H9 (cell line): ENCODE results near the gene NR3C2. TPM values are rescaled to one million over a fixed set of nuclear protein-coding genes. Genes with fewer than 3 reads are reported as not detected.

Source experiments
- DNase-seq: peaks from one replicate; pipeline ENCODE4 v3.0.0-alpha.2; 2017
- H2AFZ ChIP-seq: one replicate; pipeline ENCODE4 v1.6.1; 2013; ENCODE audit warnings: mild to moderate bottlenecking, low read length, control low read depth, moderate library complexity
- H2AK5ac ChIP-seq: 2 replicates; pipeline ENCODE4 v1.6.1; 2013; ENCODE audit warnings: low read length, control low read depth, mixed read lengths; ENCODE audit not compliant: insufficient read length
- H2BK120ac ChIP-seq: one replicate; pipeline ENCODE4 v1.6.1; 2013; ENCODE audit warnings: low read depth, mild to moderate bottlenecking, low read length, control low read depth, inconsistent platforms; ENCODE audit not compliant: poor library complexity, severe bottlenecking
- H2BK12ac ChIP-seq: 2 replicates; pipeline ENCODE4 v1.6.1; 2013; ENCODE audit warnings: low read length, control low read depth, mixed read lengths, low read depth; ENCODE audit not compliant: insufficient read length
- H2BK15ac ChIP-seq: 2 replicates; pipeline ENCODE4 v1.6.1; 2013; ENCODE audit warnings: low read depth, low read length, control low read depth
- H2BK20ac ChIP-seq: one replicate; pipeline ENCODE4 v1.6.1; 2013; ENCODE audit warnings: low read depth, mild to moderate bottlenecking, low read length, control low read depth, inconsistent platforms; ENCODE audit not compliant: poor library complexity, severe bottlenecking
- H2BK5ac ChIP-seq: 2 replicates; pipeline ENCODE4 v1.6.1; 2013; ENCODE audit warnings: low read length, control low read depth, mixed read lengths; ENCODE audit not compliant: insufficient read length
- H3K14ac ChIP-seq: 2 replicates; pipeline ENCODE4 v1.6.1; 2013; ENCODE audit warnings: low read length, control low read depth; ENCODE audit not compliant: insufficient read depth
- H3K18ac ChIP-seq: 2 replicates; pipeline ENCODE4 v1.6.1; 2013; ENCODE audit warnings: low read depth, mild to moderate bottlenecking, mixed read lengths, low read length, control low read depth; ENCODE audit not compliant: insufficient read length
- H3K23ac ChIP-seq: 2 replicates; pipeline ENCODE4 v1.6.1; 2013; ENCODE audit warnings: low read length, control low read depth, mixed read lengths, low read depth; ENCODE audit not compliant: insufficient read length
- H3K23me2 ChIP-seq: 2 replicates; pipeline ENCODE4 v1.6.1; 2013; ENCODE audit warnings: low read depth, mild to moderate bottlenecking, mixed read lengths, low read length, control low read depth; ENCODE audit not compliant: insufficient read length, poor library complexity, severe bottlenecking
- H3K27ac ChIP-seq: 2 replicates; pipeline ENCODE4 v1.5.1; 2013; ENCODE audit warnings: low read length, control low read depth, mixed read lengths, low read depth; ENCODE audit not compliant: insufficient read length
- H3K27me3 ChIP-seq: 2 replicates; pipeline ENCODE4 v1.6.1; 2013; ENCODE audit warnings: low read length, control low read depth, inconsistent platforms; ENCODE audit not compliant: insufficient read depth
- H3K4ac ChIP-seq: 2 replicates; pipeline ENCODE4 v1.6.1; 2013; ENCODE audit warnings: low read depth, mild to moderate bottlenecking, control low read depth, inconsistent platforms, low read length, moderate library complexity
- H3K4me1 ChIP-seq: 2 replicates; pipeline ENCODE4 v1.6.1; 2013; ENCODE audit warnings: low read length, control low read depth, inconsistent platforms; ENCODE audit not compliant: insufficient read depth
- H3K4me2 ChIP-seq: 2 replicates; pipeline ENCODE4 v1.6.1; 2013; ENCODE audit warnings: low read length, control low read depth, mixed read lengths; ENCODE audit not compliant: insufficient read length, insufficient read depth
- H3K56ac ChIP-seq: 2 replicates; pipeline ENCODE4 v1.6.1; 2013; ENCODE audit warnings: low read depth, mild to moderate bottlenecking, mixed read lengths, low read length, control low read depth; ENCODE audit not compliant: insufficient read length
- H3K79me1 ChIP-seq: 2 replicates; pipeline ENCODE4 v1.6.1; 2013; ENCODE audit warnings: low read depth, mild to moderate bottlenecking, moderate library complexity, low read length, control low read depth, inconsistent platforms; ENCODE audit not compliant: insufficient read depth, poor library complexity, severe bottlenecking
- H3K79me2 ChIP-seq: 2 replicates; pipeline ENCODE4 v1.6.1; 2013; ENCODE audit warnings: low read length, control low read depth, inconsistent platforms; ENCODE audit not compliant: insufficient read depth
- H3K9ac ChIP-seq: 2 replicates; pipeline ENCODE4 v1.6.1; 2013; ENCODE audit warnings: low read length, control low read depth, mixed read lengths; ENCODE audit not compliant: insufficient read length; ENCODE audit errors: extremely low read depth
- H3K9me3 ChIP-seq: one replicate; pipeline ENCODE4 v1.6.1; 2013; ENCODE audit warnings: low read depth, low read length, inconsistent platforms; ENCODE audit not compliant: control insufficient read depth
- H3T11ph ChIP-seq: one replicate; pipeline ENCODE4 v1.6.1; 2013; ENCODE audit warnings: mild to moderate bottlenecking, low read length, control low read depth, inconsistent platforms
- H4K20me1 ChIP-seq: one replicate; pipeline ENCODE4 v1.6.1; 2013; ENCODE audit not compliant: control insufficient read depth, insufficient read length, insufficient read depth
- H4K5ac ChIP-seq: 2 replicates; pipeline ENCODE4 v1.6.1; 2013; ENCODE audit warnings: low read depth, mild to moderate bottlenecking, mixed read lengths, low read length, control low read depth; ENCODE audit not compliant: insufficient read length
- H4K8ac ChIP-seq: replicated peaks from 2 replicates; pipeline ENCODE4 v1.6.1; 2013; ENCODE audit warnings: low read length, control low read depth, mixed read lengths, low read depth; ENCODE audit not compliant: insufficient read length
- H4K91ac ChIP-seq: 2 replicates; pipeline ENCODE4 v1.6.1; 2013; ENCODE audit warnings: low read depth, mild to moderate bottlenecking, moderate library complexity, mixed read lengths, low read length, control low read depth; ENCODE audit not compliant: insufficient read length
- H3K27ac Mint-ChIP-seq, 3 experiments: 2 replicates in 2 of 3; 3 replicates in 1 of 3; pipeline ENCODE4 v1.8.0; 2020 to 2021; ENCODE audit warnings: mixed read lengths in 3 of 3, mild to moderate bottlenecking in 1 of 3, moderate library complexity in 1 of 3
- H3K27me3 Mint-ChIP-seq: 2 replicates; pipeline ENCODE4 v1.8.0; 2021; ENCODE audit warnings: low read depth, mild to moderate bottlenecking, moderate library complexity, mixed read lengths
- H3K36me3 Mint-ChIP-seq, 3 experiments: 2 replicates in 2 of 3; 3 replicates in 1 of 3; pipeline ENCODE4 v1.8.0; 2020 to 2021; ENCODE audit warnings: low read depth in 3 of 3, mixed read lengths in 3 of 3; ENCODE audit not compliant: insufficient read depth in 1 of 3
- H3K4me1 Mint-ChIP-seq, 2 experiments: 2 replicates each; pipeline ENCODE4 v1.8.0; 2020; ENCODE audit warnings: mixed read lengths in 2 of 2
- H3K4me3 Mint-ChIP-seq, 2 experiments: 2 replicates in 1 of 2; 3 replicates in 1 of 2; pipeline ENCODE4 v1.8.0; 2020 to 2021; ENCODE audit warnings: mild to moderate bottlenecking in 2 of 2, mixed read lengths in 2 of 2, moderate library complexity in 1 of 2
- H3K9me3 Mint-ChIP-seq, 2 experiments: 2 replicates in 1 of 2; 3 replicates in 1 of 2; pipeline ENCODE4 v1.8.0; 2020; ENCODE audit warnings: mild to moderate bottlenecking in 2 of 2, mixed read lengths in 2 of 2, moderate library complexity in 1 of 2
- WGBS: extraction: QIAGEN DNeasy Blood & Tissue Kit; methylation state at CpG from one replicate; pipeline ENCODE4 v1.1.7; 2013; ENCODE audit warnings: missing lambda C conversion rate, low lambda C conversion rate, mixed read lengths; ENCODE audit not compliant: insufficient read length; ENCODE audit errors: extremely low coverage; 5-methylcytosine and 5-hydroxymethylcytosine counted together
- total RNA-seq: library from RNA; stranded (reverse); gene quantifications from 2 replicates; pipeline ENCODE4 v1.2.1, GENCODE V29; 2021
- TF ChIP-seq, protein P1 (sequence below): fragments of 200-600 bp; sonication (generic); conservative IDR thresholded peaks from 3 replicates; pipeline ENCODE4 v1.8.0; 2021; ENCODE audit warnings: antibody characterized with exemption, mild to moderate bottlenecking

The NR3C2 gene
- total RNA-seq, 1 experiment from 2014 or later: 1.4 TPM

- no peak overlapping the region for H4K91ac ChIP-seq
- no peaks in the 10 kb centered on the region for H3K4me1 ChIP-seq
- H4K8ac ChIP-seq: no peak overlapping the region
- H3K14ac ChIP-seq: no peak overlapping the region
- no peak overlapping the region for H3K23ac ChIP-seq
- H3K27ac ChIP-seq: no peak overlapping the region
- Mint-ChIP-seq H3K4me1 (0 out of 4 replicates have a peak, but pooled peaks cover under 1 to 2% of the 10 kb centered on the region in 2 experiments), H3K27ac (peak overlapping the region in 1 of 3 experiments; percentile 17; a peak in 2 of 7 replicates), H3K27me3 (no peaks in the 10 kb centered on the region), H3K9me3 (no peaks in the 10 kb centered on the region), H3K4me3 (no peak overlapping the region), H3K36me3 (no peaks in the 10 kb centered on the region)
- TF ChIP-seq, protein P1, sequence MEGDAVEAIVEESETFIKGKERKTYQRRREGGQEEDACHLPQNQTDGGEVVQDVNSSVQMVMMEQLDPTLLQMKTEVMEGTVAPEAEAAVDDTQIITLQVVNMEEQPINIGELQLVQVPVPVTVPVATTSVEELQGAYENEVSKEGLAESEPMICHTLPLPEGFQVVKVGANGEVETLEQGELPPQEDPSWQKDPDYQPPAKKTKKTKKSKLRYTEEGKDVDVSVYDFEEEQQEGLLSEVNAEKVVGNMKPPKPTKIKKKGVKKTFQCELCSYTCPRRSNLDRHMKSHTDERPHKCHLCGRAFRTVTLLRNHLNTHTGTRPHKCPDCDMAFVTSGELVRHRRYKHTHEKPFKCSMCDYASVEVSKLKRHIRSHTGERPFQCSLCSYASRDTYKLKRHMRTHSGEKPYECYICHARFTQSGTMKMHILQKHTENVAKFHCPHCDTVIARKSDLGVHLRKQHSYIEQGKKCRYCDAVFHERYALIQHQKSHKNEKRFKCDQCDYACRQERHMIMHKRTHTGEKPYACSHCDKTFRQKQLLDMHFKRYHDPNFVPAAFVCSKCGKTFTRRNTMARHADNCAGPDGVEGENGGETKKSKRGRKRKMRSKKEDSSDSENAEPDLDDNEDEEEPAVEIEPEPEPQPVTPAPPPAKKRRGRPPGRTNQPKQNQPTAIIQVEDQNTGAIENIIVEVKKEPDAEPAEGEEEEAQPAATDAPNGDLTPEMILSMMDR: no peak
- H4K20me1 ChIP-seq: no peaks in the 10 kb centered on the region
- H2BK120ac ChIP-seq: no peak overlapping the region
- no peak overlapping the region for H2AK5ac ChIP-seq
- no peak overlapping the region for H3K4ac ChIP-seq
- WGBS: no CpG with 5 or more reads among the region's 9 CpGs
- no peaks in the 10 kb centered on the region; the same call in 1 of the 2 replicates for H3K27me3 ChIP-seq
- H3K9me3 ChIP-seq: no peaks in the 10 kb centered on the region
- H3K4me2 ChIP-seq: no peak overlapping the region
- H4K5ac ChIP-seq: no peak overlapping the region
- no peak overlapping the region for H3K9ac ChIP-seq
- H2BK12ac ChIP-seq: no peak overlapping the region
- no peak overlapping the region for H3K18ac ChIP-seq
- H2AFZ ChIP-seq: no peak overlapping the region
- no peaks in the 10 kb centered on the region for H3K79me1 ChIP-seq
- no peak overlapping the region for H2BK15ac ChIP-seq
- no peaks in the 10 kb centered on the region for H3K23me2 ChIP-seq
- H2BK20ac ChIP-seq: no peak overlapping the region
- no peak overlapping the region for H2BK5ac ChIP-seq
- DNase-seq: no peak
- H3K56ac ChIP-seq: no peak overlapping the region
- H3K79me2 ChIP-seq: no peaks in the 10 kb centered on the region
- no peak overlapping the region for H3T11ph ChIP-seq
These were observed 397.9 kb downstream of the NR3C2 start for GRCh38 chr4:148044089-148044911.
